MM.1S (cell line): ENCODE data around the gene MTG1.
"Not testable (repeated sequence)": the region's sequence is repeated elsewhere in the genome, so short reads cannot be mapped to it uniquely, and the experiment has no call there.

Source experiments
- EZH2 ChIP-seq: fragments of 300-600 bp; sonication (generic); optimal IDR thresholded peaks from 2 replicates; pipeline ENCODE3; 2017; ENCODE audit warnings: low read depth, mild to moderate bottlenecking, antibody characterized with exemption, low read length, mixed read lengths
- EZH2phosphoT487 ChIP-seq: fragments of 300-600 bp; sonication (generic); IDR thresholded peaks from 2 replicates; pipeline ENCODE4 v1.6.1; 2018; ENCODE audit warnings: antibody characterized with exemption, low read length
- TF ChIP-seq, protein P1 (sequence below): fragments of 300-600 bp; sonication (generic); IDR thresholded peaks from 2 replicates; pipeline ENCODE4 v1.5.1; 2016; ENCODE audit warnings: antibody characterized with exemption, low read length, mixed read lengths

DNA sequence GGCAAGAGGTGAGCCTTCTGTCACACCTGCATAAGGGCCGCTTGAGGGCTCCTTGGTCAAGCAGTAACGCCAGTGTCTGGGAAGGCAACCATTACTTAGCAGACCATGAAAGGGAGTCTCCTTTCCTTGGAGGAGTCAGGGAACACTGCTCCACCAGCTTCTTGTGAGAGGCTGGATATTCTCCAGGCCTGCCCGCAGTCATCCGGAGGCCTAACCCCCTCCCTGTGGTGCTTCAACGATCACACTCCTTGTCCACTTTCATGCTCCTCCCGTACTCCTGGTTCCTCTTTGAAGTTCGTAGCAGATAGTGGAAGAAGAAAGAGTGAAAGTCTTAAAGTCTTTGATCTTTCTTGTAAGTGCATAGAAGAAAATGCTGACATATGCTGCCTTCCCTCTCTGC lies 26.5 kb upstream of the MTG1 start:
- TF ChIP-seq EZH2phosphoT487, EZH2: not testable (repeated sequence)
- TF ChIP-seq, protein P1, sequence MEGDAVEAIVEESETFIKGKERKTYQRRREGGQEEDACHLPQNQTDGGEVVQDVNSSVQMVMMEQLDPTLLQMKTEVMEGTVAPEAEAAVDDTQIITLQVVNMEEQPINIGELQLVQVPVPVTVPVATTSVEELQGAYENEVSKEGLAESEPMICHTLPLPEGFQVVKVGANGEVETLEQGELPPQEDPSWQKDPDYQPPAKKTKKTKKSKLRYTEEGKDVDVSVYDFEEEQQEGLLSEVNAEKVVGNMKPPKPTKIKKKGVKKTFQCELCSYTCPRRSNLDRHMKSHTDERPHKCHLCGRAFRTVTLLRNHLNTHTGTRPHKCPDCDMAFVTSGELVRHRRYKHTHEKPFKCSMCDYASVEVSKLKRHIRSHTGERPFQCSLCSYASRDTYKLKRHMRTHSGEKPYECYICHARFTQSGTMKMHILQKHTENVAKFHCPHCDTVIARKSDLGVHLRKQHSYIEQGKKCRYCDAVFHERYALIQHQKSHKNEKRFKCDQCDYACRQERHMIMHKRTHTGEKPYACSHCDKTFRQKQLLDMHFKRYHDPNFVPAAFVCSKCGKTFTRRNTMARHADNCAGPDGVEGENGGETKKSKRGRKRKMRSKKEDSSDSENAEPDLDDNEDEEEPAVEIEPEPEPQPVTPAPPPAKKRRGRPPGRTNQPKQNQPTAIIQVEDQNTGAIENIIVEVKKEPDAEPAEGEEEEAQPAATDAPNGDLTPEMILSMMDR: not testable (repeated sequence)
